PC-3 (cell line): Measurements from ENCODE around the gene SLC3A2. TPM values are rescaled to one million over a fixed set of nuclear protein-coding genes. Genes with fewer than 3 reads are reported as not detected.
A peak's percentile ranks its signal among the peaks of the same experiment; 100 is the strongest.

Experiments used
- ATAC-seq: fragments of 200-7000 bp; cut with Tn5 transposase; 2 replicates; pipeline ENCODE4 v1.9.1; 2020; ENCODE audit warnings: mild to moderate bottlenecking, moderate library complexity
- BruUV-seq: library from RNA; stranded (reverse); fragments of 400-500 nt; replicated peaks from 2 replicates; lab custom pipeline; 2021; lab: Mats Ljungman, UMichigan
- CTCF ChIA-PET: fragments of 300-600 bp; sonication (Branson Sonifier 250); formaldehyde crosslinking; loops from one replicate; lab custom pipeline; 2022; ENCODE audit warnings: antibody characterized with exemption; lab: Charles Lee
- POLR2A ChIA-PET: fragments of 300-600 bp; sonication (Branson Sonifier 250); formaldehyde crosslinking; loops from one replicate; lab custom pipeline; 2022; ENCODE audit warnings: antibody characterized with exemption; ENCODE audit not compliant: unreplicated experiment; lab: Charles Lee
- DNase-seq: peaks from one replicate; pipeline ENCODE4 v3.0.0-alpha.2; 2015
- H2AFZ ChIP-seq: fragments of 300-600 bp; sonication (generic); 2 replicates; pipeline ENCODE4 v1.6.0; 2016; ENCODE audit warnings: antibody characterized with exemption, low read length
- H3F3A ChIP-seq: fragments of 300-600 bp; sonication (generic); one replicate; pipeline ENCODE4 v1.6.0; 2017; ENCODE audit warnings: antibody characterized with exemption, low read length, control low read depth, mild to moderate bottlenecking; ENCODE audit not compliant: unreplicated experiment
- H3K27ac ChIP-seq: fragments of 300-600 bp; sonication (generic); 2 replicates; pipeline ENCODE4 v1.5.1; 2016; ENCODE audit warnings: mild to moderate bottlenecking, low read length
- H3K27me3 ChIP-seq: fragments of 300-600 bp; sonication (generic); 2 replicates; pipeline ENCODE4 v1.6.1; 2016; ENCODE audit warnings: low read length, mixed read lengths
- H3K36me3 ChIP-seq: fragments of 300-600 bp; sonication (generic); 2 replicates; pipeline ENCODE4 v1.6.1; 2016; ENCODE audit warnings: low read depth, mixed run types, low read length, mixed read lengths
- H3K4me1 ChIP-seq: fragments of 300-600 bp; sonication (generic); 2 replicates; pipeline ENCODE4 v1.5.1; 2016; ENCODE audit warnings: low read length; ENCODE audit not compliant: insufficient read depth
- H3K4me2 ChIP-seq: fragments of 300-600 bp; sonication (generic); 2 replicates; pipeline ENCODE4 v1.6.0; 2016; ENCODE audit warnings: low read length
- H3K4me3 ChIP-seq: fragments of 300-600 bp; sonication (generic); 2 replicates; pipeline ENCODE4 v1.5.1; 2016; ENCODE audit warnings: mild to moderate bottlenecking, low read length, mixed read lengths
- H3K79me2 ChIP-seq: fragments of 300-600 bp; sonication (generic); 2 replicates; pipeline ENCODE4 v1.6.1; 2017; ENCODE audit warnings: low read length, mixed read lengths
- H3K9ac ChIP-seq: fragments of 300-600 bp; sonication (generic); 2 replicates; pipeline ENCODE4 v1.6.0; 2016; ENCODE audit warnings: mild to moderate bottlenecking, low read length
- H3K9me2 ChIP-seq: fragments of 300-600 bp; sonication (generic); replicated peaks from 2 replicates; pipeline ENCODE4 v1.6.1; 2016; ENCODE audit warnings: mixed run types, low read length, mixed read lengths
- H3K9me3 ChIP-seq: fragments of 300-600 bp; sonication (generic); 2 replicates; pipeline ENCODE4 v1.6.1; 2016; ENCODE audit warnings: low read length, mixed read lengths
- H4K20me1 ChIP-seq: fragments of 300-600 bp; sonication (generic); 2 replicates; pipeline ENCODE4 v1.6.1; 2016; ENCODE audit warnings: low read length, mixed read lengths
- EZH2 ChIP-seq: fragments of 300-600 bp; sonication (generic); IDR thresholded peaks from one replicate; pipeline ENCODE4 v1.6.1; 2017; ENCODE audit warnings: antibody characterized with exemption, mild to moderate bottlenecking, low read length; ENCODE audit not compliant: unreplicated experiment
- EZH2phosphoT487 ChIP-seq: fragments of 300-600 bp; sonication (generic); IDR thresholded peaks from 2 replicates; pipeline ENCODE4 v1.6.1; 2018; ENCODE audit warnings: mild to moderate bottlenecking, antibody characterized with exemption, low read length, borderline replicate concordance
- intact Hi-C: fragments of 100-400 bp; cut with micrococcal nuclease; formaldehyde crosslinking; loops from 2 replicates; pipeline ENCODE4 v1.9.0; 2023
- total RNA-seq: library from RNA; depleted of rRNA; stranded (reverse); fragments of >200 nt; gene quantifications from 2 replicates; pipeline ENCODE4 v1.2.3, GENCODE V29; 2014
- TF ChIP-seq, protein P1 (sequence below): fragments of 300-600 bp; sonication (generic); conservative IDR thresholded peaks from 2 replicates; pipeline ENCODE4 v1.5.1; 2017; ENCODE audit warnings: antibody characterized with exemption, low read depth, mild to moderate bottlenecking, low read length

The SLC3A2 gene
- total RNA-seq, 1 experiment from 2014 or later, result 243 TPM

DNA sequence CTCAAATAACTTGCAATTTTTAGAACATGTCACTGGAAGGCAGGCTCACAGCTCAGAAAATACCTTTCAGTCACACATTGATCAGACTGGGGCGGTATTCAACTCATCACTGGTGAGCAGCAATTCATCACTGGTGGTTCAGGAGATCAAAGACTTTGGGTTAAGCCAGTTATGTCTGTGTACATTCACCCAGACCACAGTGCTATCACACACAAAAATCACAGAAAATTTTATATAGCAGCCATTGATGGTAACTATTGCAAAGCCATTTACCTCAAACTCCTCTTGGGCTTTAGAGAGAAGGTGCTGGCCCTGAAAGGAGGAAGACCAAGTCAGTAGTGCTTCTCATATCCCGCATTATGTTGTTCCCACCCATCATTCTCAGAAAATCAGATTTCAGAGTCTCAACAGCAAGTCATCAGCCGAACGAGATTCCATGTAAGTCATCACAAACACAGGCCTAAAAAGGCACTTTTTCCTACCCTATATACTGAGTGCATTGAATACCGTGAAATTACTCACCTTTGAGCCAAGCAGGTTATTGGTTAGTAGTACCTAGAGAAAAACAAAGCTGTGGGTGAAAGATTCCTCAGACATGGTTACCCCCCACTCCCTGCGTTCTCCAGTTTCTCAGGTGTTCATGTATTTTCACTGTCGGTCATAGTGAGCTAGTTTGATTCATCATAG, 27.3 kb upstream of the SLC3A2 start:
- Histone ChIP-seq H4K20me1 (peaks cover 43% of the 10 kb centered on the region), H3K4me3 (peak overlapping the region; percentile 93), H3K36me3 (peaks cover 41% of the 10 kb centered on the region), H3K27me3 (no peaks in the 10 kb centered on the region), H3K27ac (no peak overlapping the region), H2AFZ (no peak overlapping the region), H3K4me2 (peak overlapping the region; percentile 96), H3K79me2 (peaks cover 64% of the 10 kb centered on the region), H3K9me2 (no peaks in the 10 kb centered on the region), H3K9me3 (no peaks in the 10 kb centered on the region), H3K9ac (peak overlapping the region; percentile 97), H3K4me1 (peaks cover 31% of the 10 kb centered on the region), H3F3A (peaks cover 56% of the 10 kb centered on the region)
- TF ChIP-seq EZH2 (no peak), EZH2phosphoT487 (no peak)
- TF ChIP-seq, protein P1, sequence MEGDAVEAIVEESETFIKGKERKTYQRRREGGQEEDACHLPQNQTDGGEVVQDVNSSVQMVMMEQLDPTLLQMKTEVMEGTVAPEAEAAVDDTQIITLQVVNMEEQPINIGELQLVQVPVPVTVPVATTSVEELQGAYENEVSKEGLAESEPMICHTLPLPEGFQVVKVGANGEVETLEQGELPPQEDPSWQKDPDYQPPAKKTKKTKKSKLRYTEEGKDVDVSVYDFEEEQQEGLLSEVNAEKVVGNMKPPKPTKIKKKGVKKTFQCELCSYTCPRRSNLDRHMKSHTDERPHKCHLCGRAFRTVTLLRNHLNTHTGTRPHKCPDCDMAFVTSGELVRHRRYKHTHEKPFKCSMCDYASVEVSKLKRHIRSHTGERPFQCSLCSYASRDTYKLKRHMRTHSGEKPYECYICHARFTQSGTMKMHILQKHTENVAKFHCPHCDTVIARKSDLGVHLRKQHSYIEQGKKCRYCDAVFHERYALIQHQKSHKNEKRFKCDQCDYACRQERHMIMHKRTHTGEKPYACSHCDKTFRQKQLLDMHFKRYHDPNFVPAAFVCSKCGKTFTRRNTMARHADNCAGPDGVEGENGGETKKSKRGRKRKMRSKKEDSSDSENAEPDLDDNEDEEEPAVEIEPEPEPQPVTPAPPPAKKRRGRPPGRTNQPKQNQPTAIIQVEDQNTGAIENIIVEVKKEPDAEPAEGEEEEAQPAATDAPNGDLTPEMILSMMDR, result no peak
- BruUV-seq, result no TSS peak
- POLR2A ChIA-PET, result interaction anchor here (0.7 kb wide), 1 partner anchor 12 kb away, joined by 3 read pairs; no protein-coding TSS in a partner anchor
- CTCF ChIA-PET, result interaction anchor here (0.6 to 0.9 kb wide), 2 partner anchors 21 to 30 kb away, joined by 3 to 5 read pairs; partner anchors contain the start of gene TEX54
- no peak for ATAC-seq
- DNase-seq, result no peak
- intact Hi-C loops, result no loop called here

DNA sequence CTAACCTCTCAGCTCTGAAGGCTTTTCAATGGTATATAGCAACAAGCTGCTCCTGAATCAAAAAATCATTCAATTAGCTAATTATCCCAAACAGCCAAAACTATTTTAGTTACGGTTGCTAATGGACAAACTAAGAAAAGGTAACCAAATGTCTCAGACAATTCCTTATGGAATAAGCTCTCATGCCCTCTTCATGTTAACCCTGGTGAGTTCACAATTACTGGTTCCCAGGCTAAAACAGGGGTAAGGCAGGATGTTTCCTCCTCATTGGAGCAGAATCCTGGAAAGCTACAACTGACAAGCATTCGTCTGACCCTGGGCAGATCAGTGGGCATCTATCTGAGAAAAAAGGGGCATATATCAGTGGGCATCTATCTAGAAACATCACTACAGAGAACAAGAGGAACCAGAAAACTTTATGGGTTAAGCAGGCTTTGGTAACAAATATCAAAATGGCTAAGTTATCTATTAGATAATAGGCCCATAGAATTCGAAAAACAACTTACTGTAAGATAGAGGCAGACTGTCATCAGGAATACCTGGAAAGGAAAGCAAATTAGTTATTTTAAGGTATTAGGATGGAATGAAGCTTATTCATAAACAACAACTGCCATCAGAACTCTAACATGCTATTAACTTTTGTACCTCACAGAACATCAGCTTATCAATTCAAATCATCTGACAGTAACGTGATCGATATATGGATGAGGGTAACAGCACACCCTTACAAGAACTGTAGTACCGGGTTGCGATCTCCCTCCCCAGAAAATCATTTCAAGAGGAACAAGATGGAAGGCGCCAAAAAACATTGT, 26.5 kb upstream of the SLC3A2 start:
- CTCF ChIA-PET, result interaction anchor here (0.6 to 0.9 kb wide), 2 partner anchors 22 to 30 kb away, joined by 3 to 5 read pairs; partner anchors contain the start of gene TEX54
- Histone ChIP-seq H3K4me2 (peak overlapping the region; percentile 96), H3K79me2 (peaks cover 67% of the 10 kb centered on the region), H3K9me2 (no peaks in the 10 kb centered on the region), H3K9me3 (no peaks in the 10 kb centered on the region), H4K20me1 (peaks cover 43% of the 10 kb centered on the region), H3F3A (peaks cover 56% of the 10 kb centered on the region), H2AFZ (no peak overlapping the region), H3K4me3 (peak overlapping the region; percentile 93), H3K27ac (no peak overlapping the region), H3K27me3 (no peaks in the 10 kb centered on the region), H3K36me3 (peaks cover 41% of the 10 kb centered on the region), H3K4me1 (peaks cover 31% of the 10 kb centered on the region), H3K9ac (peak overlapping the region; percentile 97)
- POLR2A ChIA-PET, result interaction anchor here (0.5 to 0.7 kb wide), 2 partner anchors 13 to 27 kb away, joined by 3 to 5 read pairs; no protein-coding TSS in a partner anchor
- DNase-seq (no peak), ATAC-seq (no peak)
- intact Hi-C loops, result no loop called here
- BruUV-seq, result no TSS peak
- TF ChIP-seq EZH2 (no peak), EZH2phosphoT487 (no peak)
- TF ChIP-seq, protein P1, result no peak
